Ammon's horn (tissue), 1 donor: ENCODE data around the gene LRRN3.

ENCODE experiments used
- DNase-seq: peaks from one replicate; pipeline ENCODE4 v3.0.0-alpha.2; 2016; ENCODE audit warnings: low spot score

Gene LRRN3

DNA sequence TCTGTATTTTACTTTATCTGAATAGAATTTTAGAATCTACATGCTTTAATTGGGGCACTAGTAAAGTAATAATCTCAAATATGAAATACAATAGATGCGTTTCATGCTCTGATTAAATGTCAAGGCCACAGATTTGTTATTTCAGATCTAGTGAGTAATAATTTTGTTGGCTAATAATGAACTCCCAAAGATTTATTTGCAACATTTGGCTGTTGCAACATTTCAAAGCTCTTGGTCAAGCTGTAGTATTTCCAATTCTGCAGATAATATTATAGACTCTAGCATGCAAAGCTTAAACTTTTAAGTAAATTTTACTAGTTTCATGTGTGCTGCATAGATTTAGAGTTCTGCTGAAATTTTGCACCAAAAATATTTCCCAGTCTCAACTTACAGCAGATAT lies 16.7 kb downstream of the LRRN3 start:
- DNase-seq = no peak

DNA sequence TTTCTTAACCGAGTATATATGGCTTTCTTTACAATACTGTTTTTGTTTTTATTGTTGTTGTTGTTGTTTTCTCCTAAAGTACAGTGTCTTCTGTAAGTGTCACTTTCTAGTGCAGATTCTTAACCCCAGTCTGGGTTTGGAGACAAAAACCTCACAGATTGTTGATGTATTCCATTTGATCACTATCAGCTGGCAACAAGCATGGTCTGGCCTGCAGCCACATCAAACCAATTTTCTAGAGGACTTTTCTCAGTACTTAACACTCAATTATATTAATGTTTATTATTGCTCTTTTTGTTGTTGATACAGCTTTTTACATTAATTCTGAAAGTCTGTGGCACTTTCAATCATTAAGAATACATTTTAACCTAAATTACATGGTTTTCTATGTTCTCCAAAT lies 17.1 kb downstream of the LRRN3 start:
- no peak for DNase-seq

DNA sequence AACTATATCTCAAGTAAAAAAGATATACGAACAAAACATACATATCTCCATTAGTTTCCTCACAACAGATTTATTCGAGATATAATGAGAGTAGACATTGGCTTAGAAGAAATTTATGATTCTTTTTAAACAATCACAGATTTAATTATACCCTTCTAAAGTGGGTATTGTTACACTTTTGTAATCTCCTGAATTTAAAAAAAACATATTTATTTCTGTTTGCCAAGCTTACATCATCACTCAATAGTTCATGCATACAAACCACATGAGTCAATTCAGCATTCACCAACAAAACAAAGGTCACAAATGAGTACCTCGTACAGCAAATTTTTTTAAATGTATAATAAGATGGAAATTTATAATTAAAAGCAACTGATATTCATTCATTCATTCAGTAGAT lies 17.6 kb downstream of the LRRN3 start:
- no peak for DNase-seq

GRCh38 chr7:111112439-111112838 lies 21.5 kb downstream of the LRRN3 start:
- DNase-seq = no peak

GRCh38 chr7:111113263-111114017 lies 22.5 kb downstream of the LRRN3 start:
- DNase-seq = no peak

GRCh38 chr7:111115966-111116365 lies 25.0 kb downstream of the LRRN3 start:
- DNase-seq = no peak

GRCh38 chr7:111126987-111127386 lies 36.1 kb downstream of the LRRN3 start:
- no peak for DNase-seq

DNA sequence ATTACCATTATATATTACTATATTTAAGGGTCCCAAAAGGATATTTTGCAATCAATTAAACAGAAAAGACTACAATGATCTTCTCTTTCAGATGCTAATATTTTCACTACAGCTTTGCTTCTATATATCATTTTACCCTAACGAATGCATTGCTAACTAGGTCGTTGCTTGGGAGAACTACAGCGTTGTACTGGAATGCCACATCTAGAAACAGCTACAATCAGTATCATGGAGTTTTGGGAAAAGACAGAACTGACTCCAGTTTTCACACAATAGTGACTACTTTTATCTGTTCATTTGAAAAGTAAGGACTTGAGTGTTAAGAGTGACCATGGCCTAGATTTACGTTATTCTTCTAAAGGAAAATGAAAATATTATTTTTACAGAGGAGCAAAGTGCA lies 38.5 kb downstream of the LRRN3 start:
- DNase-seq = no peak

- DNase-seq = no peak
Observed at GRCh38 chr7:111132833-111133232, 41.9 kb downstream of the LRRN3 start.

GRCh38 chr7:111137296-111138192 lies 46.6 kb downstream of the LRRN3 start:
- DNase-seq = no peak

DNA sequence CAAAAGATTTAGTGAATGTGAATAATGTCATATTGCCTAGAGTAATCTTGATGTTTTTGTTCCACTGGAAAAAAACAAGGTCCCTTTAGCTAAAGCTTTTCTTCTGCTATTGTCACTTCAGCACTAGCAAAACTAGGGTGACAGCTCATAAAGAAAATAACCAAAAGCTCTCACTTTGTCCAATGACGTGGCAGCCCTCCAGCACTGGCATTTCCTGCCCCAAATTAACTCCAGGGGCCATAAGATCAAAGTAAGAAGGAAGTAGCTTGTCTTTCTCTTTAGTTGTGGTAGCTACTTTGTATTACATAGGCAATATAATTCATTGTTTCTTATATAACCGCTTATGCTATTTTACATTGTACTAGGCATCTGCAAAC lies 47.3 kb downstream of the LRRN3 start:
- DNase-seq = peak; percentile 46

DNA sequence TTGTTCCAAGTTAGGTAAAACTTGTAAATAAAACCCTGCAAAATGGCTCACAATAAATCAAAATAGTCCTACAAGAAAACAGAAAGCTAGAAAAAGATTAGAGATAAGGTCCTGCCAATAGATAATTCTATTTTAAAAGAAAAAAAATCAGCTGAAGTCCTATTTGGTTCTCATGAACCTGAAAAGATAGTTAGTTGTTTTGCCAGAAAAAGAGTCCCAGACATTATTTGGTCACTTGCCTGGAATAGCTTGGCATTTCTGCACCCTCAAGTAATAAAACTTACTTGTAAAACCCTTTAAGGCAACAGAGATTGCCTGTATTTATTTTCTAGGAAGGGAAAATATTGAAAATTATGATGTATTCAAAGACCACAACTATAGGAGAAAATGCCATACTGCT lies 47.7 kb downstream of the LRRN3 start:
- no peak for DNase-seq

- no peak for DNase-seq
Observed at GRCh38 chr7:111140091-111140865, 49.4 kb downstream of the LRRN3 start.

DNA sequence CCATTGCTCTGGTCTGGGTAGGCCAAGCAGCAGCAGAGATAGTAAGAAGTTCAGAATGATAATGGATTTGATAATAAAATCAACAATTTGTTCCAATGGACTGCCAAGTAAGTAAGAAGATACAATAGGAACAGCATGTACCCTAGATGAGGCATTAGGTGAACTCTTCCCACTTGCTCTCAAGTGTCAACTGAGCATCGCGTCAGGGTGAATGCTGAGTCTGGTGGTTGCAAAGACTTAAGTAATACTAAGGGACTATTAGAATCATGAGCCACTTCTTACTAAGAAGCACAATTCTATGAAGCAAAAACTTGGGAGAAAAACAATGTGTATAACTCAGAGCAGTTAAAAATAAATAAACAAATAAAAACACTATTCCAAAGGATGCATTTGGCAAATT lies 54.5 kb downstream of the LRRN3 start:
- DNase-seq = no peak

- no peak for DNase-seq
Observed at GRCh38 chr7:111146136-111146535, 55.2 kb downstream of the LRRN3 start.

DNA sequence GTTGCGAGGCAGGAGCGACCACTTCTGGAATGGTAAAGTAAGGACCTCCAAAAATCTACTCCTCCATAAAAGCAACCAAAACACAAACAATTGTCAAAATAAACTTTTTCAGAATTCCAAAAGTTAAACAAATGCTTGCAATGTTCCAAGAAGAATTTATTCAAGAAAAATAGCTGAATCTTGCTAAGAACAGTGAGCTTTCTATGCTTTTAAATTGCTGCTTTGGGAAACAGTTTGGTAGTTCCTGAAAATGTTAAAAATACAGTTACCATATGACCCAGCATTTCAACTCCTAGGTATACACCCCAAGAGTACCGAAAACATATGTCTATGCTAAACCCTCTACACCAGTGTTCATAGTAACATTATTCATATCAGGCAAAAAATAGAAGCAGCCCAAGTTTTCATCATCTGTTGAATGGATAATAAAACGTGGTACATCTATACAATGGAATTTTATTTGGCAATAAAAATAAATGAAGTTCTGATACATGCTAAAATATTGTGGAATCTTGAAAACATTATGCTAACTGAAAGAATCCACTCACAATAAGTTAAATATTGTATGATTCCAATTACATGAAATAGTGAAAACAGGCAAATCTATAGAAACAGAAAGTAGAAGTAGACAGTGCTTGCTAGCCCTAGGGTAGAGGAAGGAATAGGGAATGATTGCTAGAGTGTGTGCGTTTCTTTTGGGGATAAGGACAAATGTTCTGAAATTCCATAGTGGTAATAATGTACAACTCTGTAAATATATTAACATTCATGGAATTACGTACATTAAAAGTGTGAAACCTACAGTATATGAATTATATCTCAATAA lies 57.0 kb downstream of the LRRN3 start:
- no peak for DNase-seq

DNA sequence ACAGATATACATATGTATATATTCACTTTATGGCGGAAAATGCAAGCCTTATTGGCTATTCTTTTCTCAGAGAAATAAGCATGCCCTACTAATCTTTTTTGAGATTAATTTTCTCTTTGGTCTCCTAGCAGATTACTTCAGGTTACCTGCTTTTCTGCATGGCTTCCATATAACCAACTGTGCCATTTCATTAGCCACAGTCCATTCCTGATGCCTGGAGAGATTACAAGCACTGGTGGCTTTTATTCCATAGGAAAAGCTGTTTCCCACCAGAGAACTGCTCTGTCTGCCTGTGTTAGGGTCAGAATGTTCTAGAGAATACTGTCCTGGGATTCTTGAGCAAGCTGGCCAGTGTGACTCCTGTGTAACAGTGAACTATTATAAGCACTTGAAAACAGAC lies 59.8 kb downstream of the LRRN3 start:
- DNase-seq = no peak

DNA sequence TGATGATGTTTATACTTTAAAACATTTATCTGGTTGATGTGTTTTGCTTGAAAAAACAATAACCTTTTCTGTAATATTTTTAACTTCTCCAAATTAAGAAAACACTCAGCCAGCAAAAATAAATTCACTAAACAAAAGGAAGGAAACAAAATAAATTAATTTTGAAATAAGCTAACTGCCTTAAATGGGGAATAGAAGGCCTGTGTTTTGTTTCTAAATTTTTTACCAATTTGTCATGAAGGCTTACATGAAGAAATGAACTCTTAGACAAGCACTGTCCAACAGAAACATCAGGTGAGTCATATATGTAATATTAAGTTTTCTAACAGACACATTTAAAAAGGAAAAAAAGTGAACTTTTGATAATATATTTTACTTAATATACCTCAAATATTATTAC lies 68.5 kb downstream of the LRRN3 start:
- DNase-seq = no peak

- DNase-seq = no peak
Observed at GRCh38 chr7:111160297-111160696, 69.4 kb downstream of the LRRN3 start.

DNA sequence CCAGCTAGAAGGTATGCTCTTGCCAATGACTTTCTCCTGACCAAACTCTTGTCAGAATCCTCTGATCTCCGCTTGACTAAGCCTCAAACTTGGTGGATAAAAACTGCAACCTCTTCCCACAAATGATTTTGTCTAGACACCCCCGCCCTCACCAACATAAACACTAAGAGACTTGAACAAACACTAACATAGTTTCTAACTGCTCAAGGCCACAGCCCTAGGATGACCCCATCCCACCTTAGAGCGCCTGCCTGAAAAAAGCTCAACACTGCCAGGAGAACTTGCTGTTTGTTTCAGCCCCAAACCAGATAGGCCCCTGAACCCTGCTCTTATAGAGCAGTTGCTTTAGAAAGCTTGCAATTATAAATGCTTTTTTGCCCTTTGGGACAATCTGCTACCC lies 71.8 kb downstream of the LRRN3 start:
- DNase-seq = no peak

DNA sequence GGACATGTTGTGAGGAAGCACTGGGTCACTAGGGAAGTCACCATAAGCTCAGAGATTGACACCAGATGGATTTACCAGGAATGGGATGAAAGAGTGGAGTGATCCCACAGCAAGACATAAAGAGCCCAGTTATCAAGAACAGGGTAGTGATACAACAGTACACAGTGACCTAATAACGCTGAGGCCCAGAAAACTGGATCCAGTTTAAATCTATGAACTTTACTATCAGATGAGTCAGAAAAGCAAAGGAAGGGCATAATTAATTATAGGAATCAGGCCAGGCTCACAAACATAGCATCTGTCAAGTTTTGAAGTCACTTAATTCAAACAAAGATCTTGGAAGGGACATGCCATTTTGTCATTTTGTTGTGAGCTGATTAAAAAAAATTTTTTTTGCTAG lies 73.5 kb downstream of the LRRN3 start:
- no peak for DNase-seq

- no peak for DNase-seq
Observed at GRCh38 chr7:111168182-111168581, 77.3 kb downstream of the LRRN3 start.
